DOHH2 (cell line): ENCODE data around the gene DHX32.
"Not testable (repeated sequence)": the region's sequence is repeated elsewhere in the genome, so short reads cannot be mapped to it uniquely, and the experiment has no call there.

Experiments
- H3F3A ChIP-seq: fragments of 200-600 bp; sonication (generic), shearing (Covaris generic); 2 replicates; pipeline ENCODE4 v1.6.0; 2016; ENCODE audit warnings: antibody characterized with exemption, mild to moderate bottlenecking; ENCODE audit not compliant: control insufficient read depth, insufficient read depth
- H3K27ac ChIP-seq: fragments of 200-600 bp; sonication (generic); 2 replicates; pipeline ENCODE4 v1.5.1; 2014; ENCODE audit warnings: low read depth, mild to moderate bottlenecking, low read length, moderate library complexity
- H3K27me3 ChIP-seq: fragments of 200-600 bp; sonication (generic); 2 replicates; pipeline ENCODE4 v1.6.1; 2014; ENCODE audit warnings: mild to moderate bottlenecking, low read length, mixed read lengths; ENCODE audit not compliant: control insufficient read depth
- H3K36me3 ChIP-seq: fragments of 200-600 bp; sonication (generic); 2 replicates; pipeline ENCODE4 v1.6.1; 2014; ENCODE audit warnings: mild to moderate bottlenecking, low read length, moderate library complexity, mixed read lengths; ENCODE audit not compliant: control insufficient read depth
- H3K4me1 ChIP-seq: fragments of 200-600 bp; sonication (generic); 2 replicates; pipeline ENCODE4 v1.6.1; 2014; ENCODE audit warnings: mild to moderate bottlenecking, low read length, mixed read lengths; ENCODE audit not compliant: control insufficient read depth
- H3K4me2 ChIP-seq: fragments of 200-600 bp; sonication (generic); 2 replicates; pipeline ENCODE4 v1.6.0; 2014; ENCODE audit warnings: mild to moderate bottlenecking, low read length, moderate library complexity
- H3K4me3 ChIP-seq: fragments of 200-600 bp; sonication (generic); 2 replicates; pipeline ENCODE4 v1.5.1; 2014; ENCODE audit warnings: mild to moderate bottlenecking, low read length, mixed read lengths
- H3K79me2 ChIP-seq: fragments of 200-600 bp; sonication (generic); 2 replicates; pipeline ENCODE4 v1.6.1; 2014; ENCODE audit warnings: mild to moderate bottlenecking, low read length, mixed read lengths; ENCODE audit not compliant: control insufficient read depth
- H3K9me2 ChIP-seq: fragments of 200-600 bp; sonication (generic); replicated peaks from 2 replicates; pipeline ENCODE4 v1.6.1; 2014; ENCODE audit warnings: mild to moderate bottlenecking, low read length, mixed read lengths; ENCODE audit not compliant: control insufficient read depth
- H3K9me3 ChIP-seq: fragments of 200-600 bp; sonication (generic); 2 replicates; pipeline ENCODE4 v1.6.1; 2014; ENCODE audit warnings: antibody characterized with exemption, low read length, mixed read lengths; ENCODE audit not compliant: control insufficient read depth, insufficient read depth
- H4K20me1 ChIP-seq: fragments of 200-600 bp; sonication (generic); 2 replicates; pipeline ENCODE4 v1.6.0; 2014; ENCODE audit warnings: low read depth, mild to moderate bottlenecking, antibody characterized with exemption, low read length, moderate library complexity; ENCODE audit not compliant: control insufficient read depth, insufficient read depth
- EZH2phosphoT487 ChIP-seq: fragments of 200-600 bp; sonication (generic); IDR thresholded peaks from 2 replicates; pipeline ENCODE4 v1.6.1; 2017; ENCODE audit warnings: borderline replicate concordance, mild to moderate bottlenecking, antibody characterized with exemption, low read length, moderate library complexity, mixed read lengths
- TF ChIP-seq, protein P1 (sequence below): fragments of 200-600 bp; sonication (generic); IDR thresholded peaks from one replicate; pipeline ENCODE4 v1.5.1; 2014; ENCODE audit warnings: antibody characterized with exemption, mild to moderate bottlenecking, low read depth, low read length; ENCODE audit not compliant: poor library complexity, severe bottlenecking

DHX32 gene

GRCh38 chr10:125894176-125894575 lies 13.1 kb upstream of the DHX32 start:
- not testable (repeated sequence) for H3K4me1 ChIP-seq, H3K4me2 ChIP-seq, H3F3A ChIP-seq, H3K27me3 ChIP-seq, H3K79me2 ChIP-seq, H3K36me3 ChIP-seq, H3K9me3 ChIP-seq, H3K4me3 ChIP-seq, H3K9me2 ChIP-seq, H3K27ac ChIP-seq, H4K20me1 ChIP-seq

GRCh38 chr10:125892402-125892801 lies 11.3 kb upstream of the DHX32 start:
- H3K27ac ChIP-seq = not testable (repeated sequence)

GRCh38 chr10:125889441-125889840 lies 8.3 kb upstream of the DHX32 start:
- H3K9me3 ChIP-seq, H3K27ac ChIP-seq, H3K9me2 ChIP-seq, H3F3A ChIP-seq, H3K4me2 ChIP-seq, H3K4me3 ChIP-seq, H3K4me1 ChIP-seq, H3K79me2 ChIP-seq, H3K36me3 ChIP-seq, H3K27me3 ChIP-seq, H4K20me1 ChIP-seq: not testable (repeated sequence)

More at GRCh38 chr10:125892402-125892801, 11.3 kb upstream of the DHX32 start:
- H3K79me2 ChIP-seq, H3K4me3 ChIP-seq, H3K36me3 ChIP-seq, H3K9me2 ChIP-seq, H4K20me1 ChIP-seq, H3F3A ChIP-seq, H3K4me2 ChIP-seq, H3K4me1 ChIP-seq, H3K27me3 ChIP-seq, H3K9me3 ChIP-seq: not testable (repeated sequence)

DNA sequence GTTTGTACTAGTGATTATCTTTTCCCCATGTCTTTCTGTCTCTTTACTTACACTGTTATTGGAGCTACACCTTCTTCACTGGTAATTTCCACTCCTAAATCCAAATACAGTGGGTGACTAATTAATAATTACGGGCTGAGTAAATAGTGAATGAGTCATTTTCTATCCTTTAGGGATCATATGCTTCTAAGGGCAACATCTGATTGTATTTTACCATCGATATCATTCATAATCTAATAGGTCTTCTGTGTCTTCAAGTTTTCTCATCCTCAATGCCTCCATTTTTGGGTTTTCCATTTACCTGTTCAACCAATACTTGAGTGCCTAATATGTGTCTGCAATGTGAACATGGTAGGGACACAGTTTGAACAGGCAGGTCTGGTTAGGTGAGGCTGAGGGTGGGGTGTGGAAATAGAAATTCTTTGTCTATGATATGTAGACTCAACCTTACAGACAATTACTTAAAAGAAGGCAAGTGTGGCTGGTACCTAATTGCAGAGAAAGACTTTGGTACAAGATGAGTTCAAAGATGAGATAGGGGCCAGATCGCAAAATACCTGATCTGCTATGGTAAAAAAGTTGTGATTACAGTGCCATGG lies 5.9 kb upstream of the DHX32 start:
- Histone ChIP-seq H3K79me2 (peaks cover 2% of the 10 kb centered on the region; the same call in 1 of the 2 replicates), H3K9me3 (no peaks in the 10 kb centered on the region), H3K4me3 (no peak overlapping the region), H3K4me1 (no peaks in the 10 kb centered on the region), H3F3A (no peaks in the 10 kb centered on the region), H3K4me2 (no peak overlapping the region), H3K9me2 (no peaks in the 10 kb centered on the region; the same call in 1 of the 2 replicates), H3K36me3 (no peaks in the 10 kb centered on the region; the same call in 1 of the 2 replicates), H3K27me3 (no peaks in the 10 kb centered on the region), H3K27ac (no peak overlapping the region), H4K20me1 (no peaks in the 10 kb centered on the region)
- TF ChIP-seq, protein P1, sequence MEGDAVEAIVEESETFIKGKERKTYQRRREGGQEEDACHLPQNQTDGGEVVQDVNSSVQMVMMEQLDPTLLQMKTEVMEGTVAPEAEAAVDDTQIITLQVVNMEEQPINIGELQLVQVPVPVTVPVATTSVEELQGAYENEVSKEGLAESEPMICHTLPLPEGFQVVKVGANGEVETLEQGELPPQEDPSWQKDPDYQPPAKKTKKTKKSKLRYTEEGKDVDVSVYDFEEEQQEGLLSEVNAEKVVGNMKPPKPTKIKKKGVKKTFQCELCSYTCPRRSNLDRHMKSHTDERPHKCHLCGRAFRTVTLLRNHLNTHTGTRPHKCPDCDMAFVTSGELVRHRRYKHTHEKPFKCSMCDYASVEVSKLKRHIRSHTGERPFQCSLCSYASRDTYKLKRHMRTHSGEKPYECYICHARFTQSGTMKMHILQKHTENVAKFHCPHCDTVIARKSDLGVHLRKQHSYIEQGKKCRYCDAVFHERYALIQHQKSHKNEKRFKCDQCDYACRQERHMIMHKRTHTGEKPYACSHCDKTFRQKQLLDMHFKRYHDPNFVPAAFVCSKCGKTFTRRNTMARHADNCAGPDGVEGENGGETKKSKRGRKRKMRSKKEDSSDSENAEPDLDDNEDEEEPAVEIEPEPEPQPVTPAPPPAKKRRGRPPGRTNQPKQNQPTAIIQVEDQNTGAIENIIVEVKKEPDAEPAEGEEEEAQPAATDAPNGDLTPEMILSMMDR = no peak
- TF ChIP-seq EZH2phosphoT487 = no peak

- Histone ChIP-seq H3K4me2 (no peak overlapping the region), H3F3A (no peaks in the 10 kb centered on the region), H3K27me3 (no peaks in the 10 kb centered on the region), H3K79me2 (no peaks in the 10 kb centered on the region), H3K9me2 (no peaks in the 10 kb centered on the region; the same call in 1 of the 2 replicates), H3K4me1 (no peaks in the 10 kb centered on the region), H3K36me3 (peaks cover 4% of the 10 kb centered on the region; the same call in 1 of the 2 replicates), H3K27ac (no peak overlapping the region), H3K9me3 (no peaks in the 10 kb centered on the region), H3K4me3 (no peak overlapping the region), H4K20me1 (no peaks in the 10 kb centered on the region)
- no peak for TF ChIP-seq EZH2phosphoT487
- TF ChIP-seq, protein P1 = no peak
Observed at GRCh38 chr10:125883211-125883610, 2.1 kb upstream of the DHX32 start.
